HL-60/S4 (cell line): ENCODE data around the gene PLCXD1.
"Not testable (repeated sequence)": the region's sequence is repeated elsewhere in the genome, so short reads cannot be mapped to it uniquely, and the experiment has no call there.

ENCODE experiments used
- in situ Hi-C: fragments of 300-500 bp; cut with MboI; formaldehyde crosslinking; loops from 2 replicates; pipeline ENCODE4 v1.14.3; 2022; ENCODE audit warnings: low sequenced_read_pairs

PLCXD1 gene

DNA sequence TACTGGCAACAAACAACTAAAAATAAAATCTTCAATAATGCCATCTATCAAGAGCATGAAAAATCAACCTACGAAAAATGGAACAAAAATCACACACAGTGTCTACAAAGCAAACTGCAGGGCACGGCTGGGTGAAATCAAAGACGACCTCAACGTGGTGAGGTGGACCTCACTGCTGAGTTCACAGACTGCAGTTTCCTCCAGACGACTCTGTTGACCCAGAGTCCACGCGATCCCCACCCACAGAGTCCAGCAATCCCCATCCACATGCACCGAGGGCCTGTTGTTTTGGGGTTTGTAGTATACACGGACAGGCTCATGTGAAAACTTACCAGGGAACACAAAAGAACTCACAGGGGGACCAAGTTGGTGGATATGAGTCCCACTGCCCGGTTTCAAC is 68.5 kb downstream of the PLCXD1 start:
- in situ Hi-C loops: no loop called here

DNA sequence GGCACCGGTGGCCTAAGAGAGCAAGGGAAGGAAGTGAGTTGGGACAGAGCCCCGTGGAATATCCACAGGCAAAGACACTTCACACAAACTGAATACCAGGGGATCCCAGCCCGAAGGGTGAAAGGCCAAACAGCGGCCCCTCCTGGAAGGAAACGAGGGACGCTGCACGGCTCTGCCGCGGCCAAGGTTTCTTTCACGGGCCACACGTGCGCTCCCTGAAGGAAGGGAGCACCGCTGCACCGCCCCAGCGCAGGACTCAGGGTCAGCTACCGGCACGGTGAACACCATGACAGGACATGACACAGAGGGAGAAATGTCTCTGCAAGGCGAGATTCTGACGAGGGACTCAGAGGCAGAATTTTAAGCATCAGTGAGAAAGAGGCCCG is 69.0 kb downstream of the PLCXD1 start:
- in situ Hi-C loops: no loop called here

GRCh38 chrX:350534-351323 is 69.5 kb downstream of the PLCXD1 start:
- in situ Hi-C loops: no loop called here

DNA sequence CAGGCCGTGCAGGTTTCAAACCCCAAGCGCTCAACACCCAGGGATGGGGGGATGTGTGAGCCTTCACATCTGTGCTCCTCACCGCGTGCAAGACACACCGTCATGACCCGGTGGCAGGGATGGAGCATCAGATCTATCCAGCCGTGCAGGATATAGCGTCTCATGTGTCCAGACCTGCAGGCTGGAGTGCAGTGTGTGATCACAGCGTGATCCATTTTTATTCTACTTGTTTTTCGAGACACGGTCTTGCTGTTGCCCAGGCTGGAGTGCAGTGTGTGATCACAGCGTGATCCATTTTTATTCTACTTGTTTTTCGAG is 70.1 kb downstream of the PLCXD1 start:
- in situ Hi-C loops: not testable (repeated sequence)

DNA sequence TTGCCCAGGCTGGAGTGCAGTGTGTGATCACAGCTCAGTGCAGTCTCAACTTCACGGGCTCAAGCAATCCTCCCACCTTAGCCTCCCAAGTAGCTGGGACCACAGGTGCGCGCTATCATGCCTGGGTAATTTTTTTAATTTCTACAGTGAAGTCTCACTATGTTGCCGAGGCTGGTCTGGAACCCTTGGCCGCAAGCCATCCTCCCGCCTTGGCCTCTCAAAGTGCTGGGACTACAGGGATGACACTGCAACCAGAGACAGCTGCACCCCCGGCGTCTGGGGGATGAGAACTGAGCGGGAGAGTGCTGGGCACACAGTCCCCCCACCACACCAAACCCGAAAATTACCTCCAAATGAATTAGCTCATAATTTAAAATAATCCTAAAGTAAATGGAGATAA is 70.6 kb downstream of the PLCXD1 start:
- in situ Hi-C loops: no loop called here

DNA sequence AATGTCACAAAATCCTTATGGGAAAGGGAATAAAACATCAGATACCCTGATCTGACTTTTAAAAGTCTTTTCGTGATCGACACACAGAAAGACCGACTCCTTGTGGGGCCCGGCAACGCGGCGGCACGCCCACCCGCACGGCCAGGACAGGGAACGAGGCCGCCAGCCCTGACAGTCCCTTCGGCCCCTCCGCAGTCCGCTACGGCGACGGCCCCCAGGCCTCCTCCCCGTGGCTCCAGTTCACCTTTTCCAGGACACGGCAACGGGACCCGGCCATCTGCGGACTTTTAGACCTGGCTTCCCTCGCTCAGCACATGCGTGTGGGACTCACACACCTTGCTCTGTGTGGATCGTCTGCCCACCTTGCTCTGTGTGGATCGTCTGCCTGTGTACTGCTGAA is 71.0 kb downstream of the PLCXD1 start:
- in situ Hi-C loops: no loop called here

- in situ Hi-C loops: no loop called here
Observed at GRCh38 chrX:352582-353314, 71.6 kb downstream of the PLCXD1 start.
